K562 (cell line): ENCODE data around the gene NLK. TPM values are rescaled to one million over a fixed set of nuclear protein-coding genes. Genes with fewer than 3 reads are reported as not detected.
A peak's percentile ranks its signal among the peaks of the same experiment; 100 is the strongest.

Experiments
- ATAC-seq: fragments of 200-7000 bp; cut with Tn5 transposase; 3 replicates; pipeline ENCODE4 v1.9.1; 2020; ENCODE audit warnings: moderate library complexity
- BruUV-seq: library from RNA; stranded (reverse); fragments of 400-500 nt; replicated peaks from 2 replicates; lab custom pipeline; 2021; lab: Mats Ljungman, UMichigan
- CTCF ChIA-PET: fragments of 300-600 bp; formaldehyde crosslinking; extraction: SDS; loops from one replicate; lab custom pipeline; 2021; ENCODE audit warnings: low intra/inter-chr PET ratio; lab: Yijun Ruan, JAX
- POLR2A ChIA-PET: fragments of 300-600, 350-650 bp; sonication (Branson Sonifier 250); formaldehyde crosslinking; extraction: SDS; loops from one replicate; lab custom pipeline; 2021; ENCODE audit warnings: antibody characterized with exemption, inconsistent platforms; lab: Yijun Ruan, JAX
- DNase-seq, 4 experiments: peaks; one replicate each; pipeline versions ENCODE4 v3.0.0 to v3.0.0-alpha.2; 2011 to 2018; ENCODE audit warnings: low spot score in 3 of 4, mixed read lengths in 3 of 4; ENCODE audit errors: extremely low read depth in 1 of 4
- FAIRE-seq: peaks from 2 replicates; lab custom pipeline; 2011; peaks lifted over from hg19 to GRCh38; lab: Jason Lieb, UNC
- H2AFZ ChIP-seq: 2 replicates; pipeline ENCODE4 v1.6.0; 2011; ENCODE audit warnings: low read depth, low read length, control low read depth, inconsistent platforms
- H3K27ac ChIP-seq: fragments of 200-600 bp; 3 replicates; pipeline ENCODE4 v1.8.0; 2011; ENCODE audit warnings: low read depth, mild to moderate bottlenecking, control low read depth, inconsistent platforms, low read length, moderate library complexity, mixed read lengths; ENCODE audit errors: extremely low read depth
- H3K27me3 ChIP-seq, 2 experiments: fragments of 300-600 bp in 1 of 2; 2 replicates in 1 of 2; 3 replicates in 1 of 2; pipeline versions ENCODE4 v1.6.0 to v1.8.0; 2011; ENCODE audit warnings: inconsistent platforms in 2 of 2, low read length in 2 of 2, mild to moderate bottlenecking in 1 of 2, mixed read lengths in 1 of 2, moderate library complexity in 1 of 2; ENCODE audit not compliant: control insufficient read depth in 2 of 2, insufficient read depth in 2 of 2
- H3K36me3 ChIP-seq: fragments of 300-600 bp; 3 replicates; pipeline ENCODE4 v1.8.0; 2011; ENCODE audit warnings: mild to moderate bottlenecking, low read length, inconsistent platforms; ENCODE audit not compliant: control insufficient read depth, insufficient read depth
- H3K4me1 ChIP-seq, 2 experiments: fragments of 200-600 bp in 1 of 2; replicated peaks in 1 of 2; 2 replicates in 1 of 2; 3 replicates in 1 of 2; pipeline versions ENCODE4 v1.5.1 to v1.8.0; 2011; ENCODE audit warnings: inconsistent platforms in 2 of 2, low read length in 2 of 2, mild to moderate bottlenecking in 1 of 2, mixed read lengths in 1 of 2, moderate library complexity in 1 of 2; ENCODE audit not compliant: control insufficient read depth in 2 of 2, insufficient read depth in 2 of 2
- H3K4me2 ChIP-seq: 2 replicates; pipeline ENCODE4 v1.6.1; 2011; ENCODE audit warnings: low read length, control low read depth, inconsistent platforms, mixed read lengths; ENCODE audit not compliant: insufficient read depth
- H3K4me3 ChIP-seq: fragments of 200-600 bp; sonication (generic), shearing (Covaris generic); 2 replicates; pipeline ENCODE4 v1.5.1; 2016; ENCODE audit warnings: control low read depth, inconsistent platforms
- H3K79me2 ChIP-seq: fragments of 200-600 bp; 3 replicates; pipeline ENCODE4 v1.8.0; 2011; ENCODE audit warnings: low read length, inconsistent platforms; ENCODE audit not compliant: control insufficient read depth, insufficient read depth
- H3K9ac ChIP-seq, 2 experiments: 2 replicates each; pipeline versions ENCODE4 v1.6.0 to v1.6.1; 2011; ENCODE audit warnings: low read depth in 2 of 2, low read length in 2 of 2, control low read depth in 1 of 2, inconsistent platforms in 1 of 2, mild to moderate bottlenecking in 1 of 2, mixed read lengths in 1 of 2; ENCODE audit not compliant: insufficient read depth in 1 of 2
- H3K9me1 ChIP-seq: one replicate; pipeline ENCODE4 v1.6.0; 2011; ENCODE audit warnings: inconsistent platforms, mild to moderate bottlenecking, low read length, moderate library complexity; ENCODE audit not compliant: control insufficient read depth, insufficient read depth
- H3K9me3 ChIP-seq: replicated peaks from 2 replicates; pipeline ENCODE4 v1.5.1; 2011; ENCODE audit warnings: low read depth, low read length, inconsistent platforms; ENCODE audit not compliant: control insufficient read depth, insufficient read depth
- H4K20me1 ChIP-seq: replicated peaks from 2 replicates; pipeline ENCODE4 v1.6.1; 2011; ENCODE audit warnings: low read length, inconsistent platforms, mixed read lengths; ENCODE audit not compliant: control insufficient read depth, insufficient read depth
- KDM1A ChIP-seq, 2 experiments: fragments of 450-650 bp; IDR thresholded peaks; 2 replicates each; pipeline ENCODE4 v1.6.1; 2016; ENCODE audit warnings: mild to moderate bottlenecking in 2 of 2
- NR3C1 ChIP-seq: sonication (generic); formaldehyde crosslinking; IDR thresholded peaks from 2 replicates; pipeline ENCODE4 v1.8.1; 2022; ENCODE audit warnings: missing genetic modification reagents
- WGBS: fragments of 100-300 bp; shearing (Covaris generic); methylation state at CpG from one replicate; pipeline ENCODE4 v1.1.6; 2016; ENCODE audit warnings: low coverage, mixed read lengths; ENCODE audit not compliant: insufficient coverage; ENCODE audit errors: missing lambda C conversion rate; 5-methylcytosine and 5-hydroxymethylcytosine counted together
- in situ Hi-C: fragments of 300-500 bp; cut with MboI; formaldehyde crosslinking; loops from 4 replicates; pipeline ENCODE4 v1.15.0; 2018; ENCODE audit warnings: inconsistent platforms, mixed read lengths
- intact Hi-C: fragments of 100-400 bp; cut with micrococcal nuclease; formaldehyde crosslinking; loops from 2 replicates; pipeline ENCODE4 v1.14.2; 2022
- polyA plus RNA-seq, 8 experiments: library from polyadenylated mRNA; depleted of rRNA in 4 of 8; stranded (reverse) in 5 of 8; unstranded in 3 of 8; fragments of >200 nt; fragmentation: Nextera tagmentation in 2 of 8; fragmentation: Illumina TruSeq in 1 of 8; extraction: Ambion mirVana in 2 of 8; extraction: Trizol in 1 of 8; gene quantifications; 2 replicates each; pipeline versions ENCODE4 v1.2.1 to v1.2.3, GENCODE V29; 2011 to 2014; ENCODE audit warnings: inconsistent platforms in 1 of 8, missing spikeins in 1 of 8
- total RNA-seq, 7 experiments: library from RNA; depleted of rRNA in 6 of 7; stranded (reverse); fragments of >200 nt in 6 of 7; fragmentation: Illumina TruSeq in 2 of 7; extraction: Trizol in 2 of 7; gene quantifications; 2 replicates each; pipeline versions ENCODE4 v1.2.1 to v1.2.3, GENCODE V29; 2011 to 2021; ENCODE audit warnings: low replicate concordance in 1 of 7
- TF ChIP-seq, protein P1 (sequence below), 2 experiments: fragments of 450-650 bp in 1 of 2; sonication (generic) in 1 of 2; formaldehyde crosslinking in 1 of 2; IDR thresholded peaks in 1 of 2; conservative IDR thresholded peaks in 1 of 2; 2 replicates each; pipeline versions ENCODE4 v1.6.1 to v1.8.1; 2016 to 2023; ENCODE audit warnings: mild to moderate bottlenecking in 2 of 2, moderate library complexity in 2 of 2, inconsistent platforms in 1 of 2, missing genetic modification reagents in 1 of 2
- TF ChIP-seq, protein P2 (sequence below), 2 experiments: fragments of 450-650 bp; conservative IDR thresholded peaks; 2 replicates each; pipeline ENCODE4 v1.6.1; 2017; ENCODE audit warnings: mild to moderate bottlenecking in 2 of 2, moderate library complexity in 2 of 2
- TF ChIP-seq, protein P3 (sequence below): sonication (generic); IDR thresholded peaks from 2 replicates; pipeline ENCODE4 v1.6.1; 2016

NLK gene
- total and polyA plus RNA-seq, 9 of the 15 experiments (the other 6 are each of a cell fraction or from before 2014, with no cell fraction given): 10.9 to 59.6 (median 26.7) TPM

DNA sequence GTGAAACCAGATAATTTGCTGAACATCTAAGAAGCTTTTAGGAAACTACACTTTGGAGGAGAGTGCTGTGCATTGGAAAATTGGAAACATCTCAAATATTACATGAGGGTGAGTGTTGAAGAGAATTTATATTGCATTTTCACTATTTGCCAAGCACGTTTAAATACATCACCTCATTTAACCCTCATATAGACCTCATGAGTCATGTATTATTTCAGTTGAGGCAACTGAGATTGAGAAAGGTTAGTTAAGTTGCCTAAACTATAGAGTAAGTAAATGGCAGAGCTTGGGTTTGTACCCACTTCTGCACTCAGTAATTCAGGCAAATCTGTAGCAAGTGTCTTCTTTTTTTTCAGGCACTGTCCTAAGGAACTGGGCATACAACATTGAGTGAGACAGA, 3.7 kb upstream of the NLK start:
- Histone ChIP-seq H3K4me3 (no peak overlapping the region), H3K79me2 (peaks cover 19% of the 10 kb centered on the region), H4K20me1 (no peaks in the 10 kb centered on the region), H3K4me2 (no peak overlapping the region), H2AFZ (peak overlapping the region; percentile 73), H3K9ac (peak overlapping the region in 1 of 2 experiments; percentile 10; a peak in 1 of 4 replicates), H3K27ac (peak overlapping the region; percentile 32; the same call in 2 of the 3 replicates), H3K36me3 (peaks cover 6% of the 10 kb centered on the region; the same call in 1 of the 3 replicates), H3K9me3 (no peaks in the 10 kb centered on the region; the same call in 1 of the 2 replicates), H3K27me3 (no peaks in the 10 kb centered on the region), H3K4me1 (peaks cover 18 to 28% of the 10 kb centered on the region in 2 experiments), H3K9me1 (no peaks in the 10 kb centered on the region)
- intact Hi-C loops (no loop called here), in situ Hi-C loops (no loop called here)
- FAIRE-seq (no peak), DNase-seq (no peak), ATAC-seq (no peak)
- POLR2A ChIA-PET: interaction anchor here (1.0 to 1.7 kb wide), 3 partner anchors 10 to 18 kb away, joined by 3 to 4 read pairs (median 3); no protein-coding TSS in a partner anchor
- BruUV-seq: no TSS peak
- TF ChIP-seq, protein P1, sequence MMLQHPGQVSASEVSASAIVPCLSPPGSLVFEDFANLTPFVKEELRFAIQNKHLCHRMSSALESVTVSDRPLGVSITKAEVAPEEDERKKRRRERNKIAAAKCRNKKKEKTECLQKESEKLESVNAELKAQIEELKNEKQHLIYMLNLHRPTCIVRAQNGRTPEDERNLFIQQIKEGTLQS (IDR thresholded peaks at IDR 0.05): peak; percentile 45; the same call in 1 of the 2 replicates
- TF ChIP-seq, protein P1 (CRISPR knock-in tag; conservative IDR thresholded peaks at IDR 0.05): no peak
- TF ChIP-seq NR3C1 (CRISPR knock-in tag): no peak
- TF ChIP-seq, protein P2, sequence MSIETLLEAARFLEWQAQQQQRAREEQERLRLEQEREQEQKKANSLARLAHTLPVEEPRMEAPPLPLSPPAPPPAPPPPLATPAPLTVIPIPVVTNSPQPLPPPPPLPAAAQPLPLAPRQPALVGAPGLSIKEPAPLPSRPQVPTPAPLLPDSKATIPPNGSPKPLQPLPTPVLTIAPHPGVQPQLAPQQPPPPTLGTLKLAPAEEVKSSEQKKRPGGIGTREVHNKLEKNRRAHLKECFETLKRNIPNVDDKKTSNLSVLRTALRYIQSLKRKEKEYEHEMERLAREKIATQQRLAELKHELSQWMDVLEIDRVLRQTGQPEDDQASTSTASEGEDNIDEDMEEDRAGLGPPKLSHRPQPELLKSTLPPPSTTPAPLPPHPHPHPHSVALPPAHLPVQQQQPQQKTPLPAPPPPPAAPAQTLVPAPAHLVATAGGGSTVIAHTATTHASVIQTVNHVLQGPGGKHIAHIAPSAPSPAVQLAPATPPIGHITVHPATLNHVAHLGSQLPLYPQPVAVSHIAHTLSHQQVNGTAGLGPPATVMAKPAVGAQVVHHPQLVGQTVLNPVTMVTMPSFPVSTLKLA (conservative IDR thresholded peaks at IDR 0.05): 0 out of 4 replicates have a peak, but pooled peaks of 1 of the 2 experiments have one; percentile 20
- TF ChIP-seq, protein P3, sequence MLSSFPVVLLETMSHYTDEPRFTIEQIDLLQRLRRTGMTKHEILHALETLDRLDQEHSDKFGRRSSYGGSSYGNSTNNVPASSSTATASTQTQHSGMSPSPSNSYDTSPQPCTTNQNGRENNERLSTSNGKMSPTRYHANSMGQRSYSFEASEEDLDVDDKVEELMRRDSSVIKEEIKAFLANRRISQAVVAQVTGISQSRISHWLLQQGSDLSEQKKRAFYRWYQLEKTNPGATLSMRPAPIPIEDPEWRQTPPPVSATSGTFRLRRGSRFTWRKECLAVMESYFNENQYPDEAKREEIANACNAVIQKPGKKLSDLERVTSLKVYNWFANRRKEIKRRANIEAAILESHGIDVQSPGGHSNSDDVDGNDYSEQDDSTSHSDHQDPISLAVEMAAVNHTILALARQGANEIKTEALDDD: peak; percentile 60; the same call in 1 of the 2 replicates
- 0 out of 4 replicates have a peak, but pooled peaks have one; percentile 9 to 36 for TF ChIP-seq KDM1A (IDR thresholded peaks at IDR 0.05)
- CTCF ChIA-PET: no interaction called here
- WGBS: 7% methylated on average over 1 of the region's 1 CpG
